SK-N-SH (cell line): ENCODE results near the gene SLC24A3. TPM values are rescaled to one million over a fixed set of nuclear protein-coding genes. Genes with fewer than 3 reads are reported as not detected.

Experiments
- CTCF ChIA-PET: fragments of 300-600, 350-600 bp; formaldehyde crosslinking; extraction: SDS; loops from one replicate; lab custom pipeline; 2021; lab: Yijun Ruan, JAX
- POLR2A ChIA-PET: fragments of 350-600 bp; sonication (Branson Sonifier 250); formaldehyde crosslinking; extraction: SDS; loops from one replicate; lab custom pipeline; 2020; ENCODE audit warnings: antibody characterized with exemption, inconsistent platforms; lab: Yijun Ruan, JAX
- DNase-seq: peaks from one replicate; pipeline ENCODE4 v3.0.0; 2012
- H2AFZ ChIP-seq: fragments of 200-600 bp; sonication (generic); 2 replicates; pipeline ENCODE4 v1.8.1; 2016; ENCODE audit warnings: antibody characterized with exemption, mild to moderate bottlenecking, low read depth
- H3F3A ChIP-seq: fragments of 200-600 bp; sonication (generic); replicated peaks from 2 replicates; pipeline ENCODE3; 2016; ENCODE audit warnings: antibody characterized with exemption, mild to moderate bottlenecking; ENCODE audit not compliant: insufficient read depth
- H3K27ac ChIP-seq, 2 experiments: fragments of 200-500 bp in 1 of 2; fragments of 200-600 bp in 1 of 2; sonication (Bioruptor generic) in 1 of 2; sonication (generic), shearing (Covaris generic) in 1 of 2; 2 replicates each; pipeline versions ENCODE4 v1.5.1 to v1.6.1; 2014 to 2016; ENCODE audit warnings: low read depth in 2 of 2, inconsistent platforms in 1 of 2, low read length in 1 of 2, mild to moderate bottlenecking in 1 of 2, mixed read lengths in 1 of 2
- H3K27me3 ChIP-seq: fragments of 200-600 bp; sonication (generic), shearing (Covaris generic); 2 replicates; pipeline ENCODE4 v1.6.1; 2016; ENCODE audit warnings: mixed run types; ENCODE audit not compliant: insufficient read depth
- H3K36me3 ChIP-seq, 2 experiments: fragments of 200-500 bp in 1 of 2; fragments of 200-600 bp in 1 of 2; sonication (Bioruptor generic) in 1 of 2; sonication (generic) in 1 of 2; replicated peaks in 1 of 2; 2 replicates each; pipeline versions ENCODE3 to v1.5.1; 2014 to 2016; ENCODE audit warnings: low read length in 1 of 2, mild to moderate bottlenecking in 1 of 2; ENCODE audit not compliant: insufficient read depth in 2 of 2, control insufficient read depth in 1 of 2
- H3K4me1 ChIP-seq, 2 experiments: fragments of 200-500 bp in 1 of 2; fragments of 200-600 bp in 1 of 2; sonication (Bioruptor generic) in 1 of 2; sonication (generic), shearing (Covaris generic) in 1 of 2; 2 replicates each; pipeline versions ENCODE4 v1.5.1 to v1.6.1; 2014 to 2016; ENCODE audit warnings: low read depth in 1 of 2, low read length in 1 of 2, mixed run types in 1 of 2; ENCODE audit not compliant: insufficient read depth in 2 of 2, control insufficient read depth in 1 of 2
- H3K4me2 ChIP-seq: fragments of 200-600 bp; sonication (generic), shearing (Covaris generic); 2 replicates; pipeline ENCODE4 v1.6.1; 2017; ENCODE audit warnings: mixed run types
- H3K4me3 ChIP-seq, 2 experiments: fragments of 200-500 bp in 1 of 2; fragments of 200-600 bp in 1 of 2; sonication (Bioruptor generic) in 1 of 2; sonication (generic), shearing (Covaris generic) in 1 of 2; 2 replicates each; pipeline versions ENCODE4 v1.5.1 to v1.8.1; 2014 to 2016; ENCODE audit warnings: low read depth in 2 of 2, inconsistent platforms in 1 of 2, low read length in 1 of 2, mild to moderate bottlenecking in 1 of 2, mixed read lengths in 1 of 2, moderate library complexity in 1 of 2
- H3K79me2 ChIP-seq: fragments of 200-600 bp; sonication (generic); 2 replicates; pipeline ENCODE4 v1.8.1; 2017; ENCODE audit warnings: mild to moderate bottlenecking; ENCODE audit not compliant: insufficient read depth
- H3K9ac ChIP-seq: fragments of 200-600 bp; sonication (generic); 2 replicates; pipeline ENCODE4 v1.6.1; 2017; ENCODE audit warnings: mixed run types
- H3K9me2 ChIP-seq: fragments of 200-600 bp; sonication (generic); 2 replicates; pipeline ENCODE4 v1.6.1; 2017; ENCODE audit warnings: mixed run types
- H3K9me3 ChIP-seq: fragments of 200-600 bp; sonication (generic); 2 replicates; pipeline ENCODE4 v1.6.1; 2017; ENCODE audit warnings: mixed run types, mild to moderate bottlenecking, moderate library complexity
- H4K20me1 ChIP-seq: fragments of 200-600 bp; sonication (generic); 2 replicates; pipeline ENCODE4 v1.6.1; 2017; ENCODE audit warnings: mild to moderate bottlenecking, mixed run types; ENCODE audit not compliant: insufficient read depth
- ELF1 ChIP-seq: IDR thresholded peaks from 2 replicates; pipeline ENCODE4 v1.4.0; 2012
- EZH2phosphoT487 ChIP-seq: fragments of 200-600 bp; sonication (generic); IDR thresholded peaks from 2 replicates; pipeline ENCODE4 v1.6.1; 2017; ENCODE audit warnings: low read depth, mixed run types, mild to moderate bottlenecking, antibody characterized with exemption, moderate library complexity, borderline replicate concordance
- FOXM1 ChIP-seq: IDR thresholded peaks from 2 replicates; pipeline ENCODE4 v1.4.0; 2012; ENCODE audit warnings: low read depth, mild to moderate bottlenecking
- GABPA ChIP-seq: IDR thresholded peaks from 2 replicates; pipeline ENCODE4 v1.4.0; 2012; ENCODE audit warnings: low read depth, mild to moderate bottlenecking
- JUND ChIP-seq: IDR thresholded peaks from 2 replicates; pipeline ENCODE4 v1.4.0; 2012
- MXI1 ChIP-seq: IDR thresholded peaks from 2 replicates; pipeline ENCODE4 v1.6.1; 2012; ENCODE audit warnings: mild to moderate bottlenecking, low read depth, low read length, improper control_type of control experiment
- NFIC ChIP-seq: IDR thresholded peaks from 2 replicates; pipeline ENCODE4 v1.4.0; 2012; ENCODE audit warnings: borderline replicate concordance
- NRF1 ChIP-seq: IDR thresholded peaks from 2 replicates; pipeline ENCODE4 v1.6.1; 2012; ENCODE audit warnings: low read depth, mild to moderate bottlenecking, low read length
- PBX3 ChIP-seq: IDR thresholded peaks from 2 replicates; pipeline ENCODE4; 2012
- POLR2AphosphoS5 ChIP-seq: IDR thresholded peaks from 2 replicates; pipeline ENCODE4 v1.6.1; 2012; ENCODE audit warnings: low read depth, low read length
- RCOR1 ChIP-seq: fragments of 150-350 bp; IDR thresholded peaks from 2 replicates; pipeline ENCODE4 v1.6.1; 2017; ENCODE audit warnings: antibody characterized with exemption, low read length
- RXRA ChIP-seq: IDR thresholded peaks from 2 replicates; pipeline ENCODE4 v1.4.0; 2012; ENCODE audit warnings: low read depth, mild to moderate bottlenecking, borderline replicate concordance
- SIN3A ChIP-seq: IDR thresholded peaks from 2 replicates; pipeline ENCODE4 v1.6.1; 2012; ENCODE audit warnings: low read depth, mild to moderate bottlenecking, low read length, moderate library complexity, borderline replicate concordance
- TAF1 ChIP-seq: IDR thresholded peaks from 2 replicates; pipeline ENCODE4 v1.6.1; 2012; ENCODE audit warnings: low read depth, mild to moderate bottlenecking, low read length, moderate library complexity, borderline replicate concordance
- TEAD4 ChIP-seq: IDR thresholded peaks from 2 replicates; pipeline ENCODE4 v1.4.0; 2012; ENCODE audit warnings: mild to moderate bottlenecking, borderline replicate concordance; ENCODE audit not compliant: insufficient read depth
- YY1 ChIP-seq: IDR thresholded peaks from 2 replicates; pipeline ENCODE4 v1.4.0; 2012; ENCODE audit warnings: low read depth, mild to moderate bottlenecking
- ZBTB33 ChIP-seq: IDR thresholded peaks from 2 replicates; pipeline ENCODE4 v1.4.0; 2012; ENCODE audit warnings: low read depth, borderline replicate concordance
- WGBS: methylation state at CpG from one replicate; pipeline ENCODE4 v1.1.6; 2017; ENCODE audit warnings: low lambda C conversion rate; 5-methylcytosine and 5-hydroxymethylcytosine counted together
- polyA plus RNA-seq, 3 experiments: library from polyadenylated mRNA; depleted of rRNA; stranded (reverse); fragments of >200 nt; gene quantifications; 2 replicates each; pipeline ENCODE4 v1.2.3, GENCODE V29; 2012
- TF ChIP-seq, protein P1 (sequence below): fragments of 150-350 bp; IDR thresholded peaks from 2 replicates; pipeline ENCODE4 v1.6.1; 2017; ENCODE audit warnings: antibody characterized with exemption, low read length, low read depth, borderline replicate concordance
- TF ChIP-seq, protein P2 (sequence below): fragments of 150-350 bp; IDR thresholded peaks from 2 replicates; pipeline ENCODE4 v1.6.1; 2016; ENCODE audit warnings: mild to moderate bottlenecking, low read depth, low read length
- TF ChIP-seq, protein P3 (sequence below): IDR thresholded peaks from 2 replicates; pipeline ENCODE4 v1.4.0; 2012; ENCODE audit warnings: low read depth

The SLC24A3 gene
- polyA plus RNA-seq, 1 of the 3 experiments (the other 2 are of a cell fraction): not detected

GRCh38 chr20:19211252-19211651 lies 1.2 kb upstream of the SLC24A3 start:
- Histone ChIP-seq H3K4me3 (no peak overlapping the region), H3K79me2 (no peaks in the 10 kb centered on the region), H3F3A (no peaks in the 10 kb centered on the region), H2AFZ (no peak overlapping the region), H3K9ac (no peak overlapping the region), H3K27me3 (peaks cover 61% of the 10 kb centered on the region), H3K9me2 (no peaks in the 10 kb centered on the region), H3K27ac (no peak overlapping the region), H3K9me3 (no peaks in the 10 kb centered on the region), H3K4me1 (no peaks in the 10 kb centered on the region; a peak in 1 of 4 replicates), H3K36me3 (no peaks in the 10 kb centered on the region), H4K20me1 (no peaks in the 10 kb centered on the region), H3K4me2 (no peak overlapping the region)
- CTCF ChIA-PET: no interaction called here
- no peak for DNase-seq
- no peak for TF ChIP-seq ELF1
- TF ChIP-seq ZBTB33: no peak
- no peak for TF ChIP-seq TAF1
- TF ChIP-seq FOXM1: no peak
- TF ChIP-seq, protein P1, sequence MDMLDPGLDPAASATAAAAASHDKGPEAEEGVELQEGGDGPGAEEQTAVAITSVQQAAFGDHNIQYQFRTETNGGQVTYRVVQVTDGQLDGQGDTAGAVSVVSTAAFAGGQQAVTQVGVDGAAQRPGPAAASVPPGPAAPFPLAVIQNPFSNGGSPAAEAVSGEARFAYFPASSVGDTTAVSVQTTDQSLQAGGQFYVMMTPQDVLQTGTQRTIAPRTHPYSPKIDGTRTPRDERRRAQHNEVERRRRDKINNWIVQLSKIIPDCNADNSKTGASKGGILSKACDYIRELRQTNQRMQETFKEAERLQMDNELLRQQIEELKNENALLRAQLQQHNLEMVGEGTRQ: no peak
- no peak for TF ChIP-seq POLR2AphosphoS5
- no peak for TF ChIP-seq RXRA
- TF ChIP-seq MXI1: no peak
- POLR2A ChIA-PET: no interaction called here
- WGBS: 14% methylated on average over 1 of the region's 5 CpGs

DNA sequence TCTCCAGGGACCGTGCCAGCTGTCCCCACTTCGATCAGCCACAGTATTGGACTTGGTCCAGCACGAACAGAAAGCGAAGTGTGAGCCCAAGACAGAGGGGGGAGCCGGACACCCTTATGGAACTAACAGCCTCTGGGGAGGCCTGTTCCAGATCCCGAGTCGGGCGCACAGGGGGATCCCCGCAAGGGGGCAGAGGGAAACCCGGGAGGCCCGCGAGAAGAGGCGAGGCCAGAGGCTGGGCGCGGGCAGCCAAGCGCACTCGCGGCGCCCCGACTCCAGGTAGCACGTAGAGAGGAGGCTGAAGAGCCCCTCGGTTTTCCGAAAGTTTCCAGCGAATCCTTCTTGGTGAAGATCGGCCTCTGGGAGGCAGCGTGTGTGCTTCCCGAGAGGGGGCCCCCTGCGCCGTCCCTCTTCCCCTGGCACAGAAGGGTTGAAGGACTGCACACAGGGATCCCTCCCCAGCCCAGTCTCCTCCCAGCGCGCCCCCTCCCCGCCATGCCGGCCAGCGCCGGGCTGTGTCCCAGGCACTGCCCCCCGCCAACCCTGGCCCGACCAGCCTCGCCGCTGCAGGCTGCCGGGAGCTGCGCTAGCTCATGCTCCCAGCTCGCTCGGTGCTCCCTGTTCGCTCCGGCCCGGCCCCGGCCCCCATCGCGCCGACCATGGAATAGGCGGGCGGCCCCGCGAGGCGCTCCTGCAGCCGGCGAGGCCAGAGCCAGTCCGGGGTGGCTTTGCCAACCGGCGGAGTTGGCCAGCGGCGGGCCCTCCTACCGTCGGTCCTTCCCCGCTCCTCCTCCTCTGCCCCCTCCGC lies 577 bp upstream of the SLC24A3 start:
- ChIA-PET POLR2A (no interaction called here), CTCF (no interaction called here)
- DNase-seq: peak; percentile 30
- TF ChIP-seq RCOR1 (no peak), NFIC (no peak), ELF1 (no peak), PBX3 (no peak), TEAD4 (no peak), YY1 (no peak), MXI1 (no peak), JUND (no peak), SIN3A (no peak), EZH2phosphoT487 (no peak), TAF1 (no peak), RXRA (no peak), GABPA (no peak), NRF1 (no peak)
- TF ChIP-seq, protein P2, sequence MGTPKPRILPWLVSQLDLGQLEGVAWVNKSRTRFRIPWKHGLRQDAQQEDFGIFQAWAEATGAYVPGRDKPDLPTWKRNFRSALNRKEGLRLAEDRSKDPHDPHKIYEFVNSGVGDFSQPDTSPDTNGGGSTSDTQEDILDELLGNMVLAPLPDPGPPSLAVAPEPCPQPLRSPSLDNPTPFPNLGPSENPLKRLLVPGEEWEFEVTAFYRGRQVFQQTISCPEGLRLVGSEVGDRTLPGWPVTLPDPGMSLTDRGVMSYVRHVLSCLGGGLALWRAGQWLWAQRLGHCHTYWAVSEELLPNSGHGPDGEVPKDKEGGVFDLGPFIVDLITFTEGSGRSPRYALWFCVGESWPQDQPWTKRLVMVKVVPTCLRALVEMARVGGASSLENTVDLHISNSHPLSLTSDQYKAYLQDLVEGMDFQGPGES: no peak
- TF ChIP-seq, protein P3, sequence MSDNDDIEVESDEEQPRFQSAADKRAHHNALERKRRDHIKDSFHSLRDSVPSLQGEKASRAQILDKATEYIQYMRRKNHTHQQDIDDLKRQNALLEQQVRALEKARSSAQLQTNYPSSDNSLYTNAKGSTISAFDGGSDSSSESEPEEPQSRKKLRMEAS: no peak
- Histone ChIP-seq H4K20me1 (no peaks in the 10 kb centered on the region), H3K9me3 (no peaks in the 10 kb centered on the region), H3F3A (no peaks in the 10 kb centered on the region), H3K79me2 (no peaks in the 10 kb centered on the region), H3K4me3 (no peak overlapping the region), H3K36me3 (no peaks in the 10 kb centered on the region), H3K27ac (no peak overlapping the region), H2AFZ (no peak overlapping the region), H3K9me2 (no peaks in the 10 kb centered on the region), H3K27me3 (peaks cover 67% of the 10 kb centered on the region), H3K9ac (no peak overlapping the region), H3K4me1 (no peaks in the 10 kb centered on the region; a peak in 1 of 4 replicates), H3K4me2 (peak overlapping the region; percentile 15; the same call in 1 of the 2 replicates)
- 3% methylated on average over 20 of the region's 66 CpGs for WGBS
